Neural crest cell (in vitro differentiated cells): ENCODE data around the gene TRPC4AP. TPM values are rescaled to one million over a fixed set of nuclear protein-coding genes. Genes with fewer than 3 reads are reported as not detected.
"Not testable (repeated sequence)": the region's sequence is repeated elsewhere in the genome, so short reads cannot be mapped to it uniquely, and the experiment has no call there.

Experiments
- DNase-seq: peaks from one replicate; pipeline ENCODE4 v3.0.0; 2021; ENCODE audit warnings: low read depth, mixed read lengths, low spot score
- H3K27ac Mint-ChIP-seq: one replicate; pipeline ENCODE4 v1.8.0; 2021; ENCODE audit warnings: mild to moderate bottlenecking, mixed read lengths; ENCODE audit not compliant: unreplicated experiment
- H3K27me3 Mint-ChIP-seq: 2 replicates; pipeline ENCODE4 v1.8.0; 2021; ENCODE audit warnings: low read depth, mild to moderate bottlenecking, mixed read lengths
- H3K36me3 Mint-ChIP-seq: 2 replicates; pipeline ENCODE4 v1.8.0; 2021; ENCODE audit warnings: low read depth, mild to moderate bottlenecking, mixed read lengths
- H3K4me1 Mint-ChIP-seq: 2 replicates; pipeline ENCODE4 v1.8.0; 2021; ENCODE audit warnings: mixed read lengths
- H3K4me3 Mint-ChIP-seq: one replicate; pipeline ENCODE4 v1.8.0; 2021; ENCODE audit warnings: mild to moderate bottlenecking, mixed read lengths
- H3K9me3 Mint-ChIP-seq: 2 replicates; pipeline ENCODE4 v1.8.0; 2021; ENCODE audit warnings: mixed read lengths
- CTCF ChIP-seq: fragments of 200-600 bp; sonication (generic); conservative IDR thresholded peaks from 2 replicates; pipeline ENCODE4 v1.5.0; 2021; ENCODE audit warnings: antibody characterized with exemption, mild to moderate bottlenecking
- total RNA-seq: library from RNA; stranded (reverse); gene quantifications from 2 replicates; pipeline ENCODE4 v1.2.1, GENCODE V29; 2021

TRPC4AP gene
- total RNA-seq, 1 donor from 2014 or later = 96.2 TPM

- no peak for TF ChIP-seq CTCF
- Mint-ChIP-seq H3K9me3 (peaks cover 30% of the 10 kb centered on the region), H3K36me3 (peaks cover 62% of the 10 kb centered on the region), H3K4me1 (no peaks in the 10 kb centered on the region), H3K4me3 (no peak overlapping the region), H3K27ac (no peak overlapping the region), H3K27me3 (no peaks in the 10 kb centered on the region)
- DNase-seq = no peak
These were observed 15.3 kb downstream of the TRPC4AP start for GRCh38 chr20:35077341-35077740.

GRCh38 chr20:35071436-35072153 lies 21.0 kb downstream of the TRPC4AP start:
- not testable (repeated sequence) for H3K4me1 Mint-ChIP-seq, H3K27me3 Mint-ChIP-seq, H3K27ac Mint-ChIP-seq, DNase-seq, H3K4me3 Mint-ChIP-seq
- peaks cover 58% of the 10 kb centered on the region for H3K36me3 Mint-ChIP-seq
- peaks cover 36% of the 10 kb centered on the region for H3K9me3 Mint-ChIP-seq

GRCh38 chr20:35066194-35066593 lies 26.4 kb downstream of the TRPC4AP start:
- no peak for TF ChIP-seq CTCF
- Mint-ChIP-seq H3K9me3 (peaks cover 2% of the 10 kb centered on the region), H3K27me3 (no peaks in the 10 kb centered on the region), H3K4me3 (no peak overlapping the region), H3K4me1 (peaks cover 5% of the 10 kb centered on the region), H3K36me3 (peaks cover 22% of the 10 kb centered on the region), H3K27ac (no peak overlapping the region)
- DNase-seq = no peak

GRCh38 chr20:35065181-35065580 lies 27.4 kb downstream of the TRPC4AP start:
- Mint-ChIP-seq H3K27ac (no peak overlapping the region), H3K27me3 (no peaks in the 10 kb centered on the region), H3K4me1 (peaks cover 5% of the 10 kb centered on the region), H3K36me3 (peaks cover 22% of the 10 kb centered on the region), H3K9me3 (peaks cover 4% of the 10 kb centered on the region), H3K4me3 (no peak overlapping the region)
- TF ChIP-seq CTCF = no peak
- no peak for DNase-seq

- TF ChIP-seq CTCF = no peak
- no peak overlapping the region for H3K27ac Mint-ChIP-seq
- no peak for DNase-seq
- H3K4me3 Mint-ChIP-seq = no peak overlapping the region
- peaks cover 11% of the 10 kb centered on the region for H3K4me1 Mint-ChIP-seq
- peaks cover 15% of the 10 kb centered on the region for H3K9me3 Mint-ChIP-seq
- H3K36me3 Mint-ChIP-seq = peaks cover 36% of the 10 kb centered on the region
- no peaks in the 10 kb centered on the region for H3K27me3 Mint-ChIP-seq
These were observed 29.4 kb downstream of the TRPC4AP start for GRCh38 chr20:35063168-35063567.

GRCh38 chr20:35062478-35062877 lies 30.1 kb downstream of the TRPC4AP start:
- no peak for DNase-seq
- Mint-ChIP-seq H3K27ac (no peak overlapping the region), H3K27me3 (no peaks in the 10 kb centered on the region), H3K4me3 (no peak overlapping the region), H3K4me1 (peaks cover 15% of the 10 kb centered on the region), H3K9me3 (peaks cover 15% of the 10 kb centered on the region), H3K36me3 (peaks cover 35% of the 10 kb centered on the region)
- no peak for TF ChIP-seq CTCF
